Activated CD8-positive, alpha-beta memory T cell treated with anti-CD3 and anti-CD28 coated beads, Interleukin-2, amount 10 ng/mL, durations not matched to agents 7 days and 5 days (primary cell): ENCODE data around the gene HELZ. TPM values are rescaled to one million over a fixed set of nuclear protein-coding genes. Genes with fewer than 3 reads are reported as not detected.
"Not testable (repeated sequence)": the region's sequence is repeated elsewhere in the genome, so short reads cannot be mapped to it uniquely, and the experiment has no call there.

ENCODE experiments used
- ATAC-seq: fragments of 150-1000 bp; cut with Tn5 transposase; one replicate; pipeline ENCODE4 v1.10.0; 2021; ENCODE audit warnings: moderate library complexity
- CTCF ChIA-PET: fragments of 350-600 bp; sonication (Branson Sonifier 250); formaldehyde crosslinking; loops from one replicate; lab custom pipeline; 2021; ENCODE audit warnings: antibody characterized with exemption; lab: Charles Lee
- DNase-seq: peaks from one replicate; pipeline ENCODE4 v3.0.0-alpha.2; 2020
- H3K27ac Mint-ChIP-seq: one replicate; pipeline ENCODE4 v1.8.0; 2021; ENCODE audit warnings: mild to moderate bottlenecking, mixed read lengths
- H3K27me3 Mint-ChIP-seq: one replicate; pipeline ENCODE4 v1.8.0; 2021; ENCODE audit warnings: mixed read lengths
- H3K36me3 Mint-ChIP-seq: one replicate; pipeline ENCODE4 v1.8.0; 2021; ENCODE audit warnings: mild to moderate bottlenecking, mixed read lengths
- H3K4me1 Mint-ChIP-seq: one replicate; pipeline ENCODE4 v1.8.0; 2021; ENCODE audit warnings: mixed read lengths
- H3K4me3 Mint-ChIP-seq: one replicate; pipeline ENCODE4 v1.8.0; 2021; ENCODE audit warnings: mild to moderate bottlenecking, moderate library complexity, mixed read lengths
- H3K9me3 Mint-ChIP-seq: one replicate; pipeline ENCODE4 v1.8.0; 2022; ENCODE audit warnings: low read depth, mixed read lengths
- total RNA-seq, 2 experiments: library from RNA; stranded (reverse); gene quantifications; one replicate each; pipeline ENCODE4 v1.2.3, GENCODE V29; 2021

HELZ gene
- total RNA-seq, 2 experiments from 2014 or later = 77.5 to 102 TPM

GRCh38 chr17:67217446-67217845, 27.6 kb downstream of the HELZ start:
- CTCF ChIA-PET = interaction anchor here (1.4 kb wide), 1 partner anchor 73 kb away, joined by 3 read pairs; no protein-coding TSS in a partner anchor
- Mint-ChIP-seq H3K4me3 (no peak overlapping the region), H3K27ac (no peak overlapping the region), H3K4me1 (peaks cover 13% of the 10 kb centered on the region), H3K36me3 (peaks cover 19% of the 10 kb centered on the region), H3K27me3 (no peaks in the 10 kb centered on the region), H3K9me3 (no peaks in the 10 kb centered on the region)
- DNase-seq = no peak
- ATAC-seq = no peak

- ATAC-seq = no peak
- Mint-ChIP-seq H3K36me3 (peaks cover 21% of the 10 kb centered on the region), H3K4me3 (no peak overlapping the region), H3K27me3 (no peaks in the 10 kb centered on the region), H3K9me3 (no peaks in the 10 kb centered on the region), H3K27ac (no peak overlapping the region), H3K4me1 (peaks cover 12% of the 10 kb centered on the region)
- CTCF ChIA-PET = no interaction called here
- DNase-seq = no peak
These were observed 28.2 kb downstream of the HELZ start for GRCh38 chr17:67216578-67217320.

- Mint-ChIP-seq H3K27me3 (no peaks in the 10 kb centered on the region), H3K36me3 (peaks cover 19% of the 10 kb centered on the region), H3K4me3 (no peak overlapping the region), H3K9me3 (no peaks in the 10 kb centered on the region), H3K4me1 (peaks cover 9% of the 10 kb centered on the region), H3K27ac (no peak overlapping the region)
- CTCF ChIA-PET = interaction anchor here (2.3 to 2.4 kb wide), 2 partner anchors 15 to 78 kb away, joined by 6 to 9 read pairs; no protein-coding TSS in a partner anchor
- no peak for DNase-seq
- ATAC-seq = no peak
These were observed 29.0 kb downstream of the HELZ start for GRCh38 chr17:67215991-67216421.

- H3K4me1 Mint-ChIP-seq = peaks cover 11% of the 10 kb centered on the region
- H3K36me3 Mint-ChIP-seq = peaks cover 22% of the 10 kb centered on the region
- ATAC-seq = no peak
- DNase-seq = no peak
- H3K4me3 Mint-ChIP-seq = no peak overlapping the region
- H3K9me3 Mint-ChIP-seq = no peaks in the 10 kb centered on the region
- CTCF ChIA-PET = no interaction called here
- H3K27me3 Mint-ChIP-seq = no peaks in the 10 kb centered on the region
- H3K27ac Mint-ChIP-seq = no peak overlapping the region
These were observed 32.1 kb downstream of the HELZ start for GRCh38 chr17:67212714-67213417.

GRCh38 chr17:67212231-67212630, 32.8 kb downstream of the HELZ start:
- DNase-seq = no peak
- H3K27ac Mint-ChIP-seq = no peak overlapping the region
- H3K9me3 Mint-ChIP-seq = no peaks in the 10 kb centered on the region
- H3K27me3 Mint-ChIP-seq = no peaks in the 10 kb centered on the region
- ATAC-seq = no peak
- H3K4me3 Mint-ChIP-seq = no peak overlapping the region
- H3K4me1 Mint-ChIP-seq = peaks cover 11% of the 10 kb centered on the region
- H3K36me3 Mint-ChIP-seq = peaks cover 23% of the 10 kb centered on the region
- CTCF ChIA-PET = no interaction called here

- CTCF ChIA-PET = no interaction called here
- Mint-ChIP-seq H3K27ac (no peak overlapping the region), H3K4me1 (peaks cover 11% of the 10 kb centered on the region), H3K36me3 (peaks cover 23% of the 10 kb centered on the region), H3K4me3 (no peak overlapping the region), H3K27me3 (no peaks in the 10 kb centered on the region), H3K9me3 (no peaks in the 10 kb centered on the region)
- ATAC-seq (no peak), DNase-seq (no peak)
These were observed 33.3 kb downstream of the HELZ start for GRCh38 chr17:67211742-67212141.

- CTCF ChIA-PET = interaction anchor here (1.7 kb wide), 1 partner anchor 9 kb away, joined by 5 read pairs; no protein-coding TSS in a partner anchor
- Mint-ChIP-seq H3K4me3 (no peak overlapping the region), H3K9me3 (no peaks in the 10 kb centered on the region), H3K36me3 (peaks cover 26% of the 10 kb centered on the region), H3K4me1 (peaks cover 13% of the 10 kb centered on the region), H3K27ac (no peak overlapping the region), H3K27me3 (no peaks in the 10 kb centered on the region)
- ATAC-seq (no peak), DNase-seq (no peak)
These were observed 34.1 kb downstream of the HELZ start for GRCh38 chr17:67210915-67211314.

GRCh38 chr17:67208232-67208631, 36.8 kb downstream of the HELZ start:
- no peak overlapping the region for H3K27ac Mint-ChIP-seq
- H3K4me3 Mint-ChIP-seq = no peak overlapping the region
- CTCF ChIA-PET = no interaction called here
- no peaks in the 10 kb centered on the region for H3K27me3 Mint-ChIP-seq
- H3K4me1 Mint-ChIP-seq = peaks cover 11% of the 10 kb centered on the region
- H3K36me3 Mint-ChIP-seq = peaks cover 29% of the 10 kb centered on the region
- DNase-seq (no peak), ATAC-seq (no peak)
- no peaks in the 10 kb centered on the region for H3K9me3 Mint-ChIP-seq

- Mint-ChIP-seq H3K27me3 (no peaks in the 10 kb centered on the region), H3K9me3 (no peaks in the 10 kb centered on the region), H3K4me3 (no peak overlapping the region), H3K4me1 (peaks cover 2% of the 10 kb centered on the region), H3K36me3 (peaks cover 48% of the 10 kb centered on the region), H3K27ac (no peak overlapping the region)
- CTCF ChIA-PET = interaction anchor here (1.2 to 1.5 kb wide), 3 partner anchors 18 to 90 kb away, joined by 3 to 4 read pairs (median 3); no protein-coding TSS in a partner anchor
- DNase-seq (no peak), ATAC-seq (no peak)
These were observed 41.2 kb downstream of the HELZ start for GRCh38 chr17:67203818-67204217.

- Mint-ChIP-seq H3K4me1 (peaks cover 2% of the 10 kb centered on the region), H3K36me3 (peaks cover 46% of the 10 kb centered on the region), H3K4me3 (no peak overlapping the region), H3K9me3 (peaks cover under 1% of the 10 kb centered on the region), H3K27ac (no peak overlapping the region), H3K27me3 (no peaks in the 10 kb centered on the region)
- DNase-seq (no peak), ATAC-seq (no peak)
- CTCF ChIA-PET = interaction anchor here (0.8 kb wide), 1 partner anchor 8 kb away, joined by 3 read pairs; no protein-coding TSS in a partner anchor
These were observed 42.5 kb downstream of the HELZ start for GRCh38 chr17:67202503-67202902.

GRCh38 chr17:67200727-67201301, 44.2 kb downstream of the HELZ start:
- Mint-ChIP-seq H3K27ac (no peak overlapping the region), H3K9me3 (peaks cover 4% of the 10 kb centered on the region), H3K4me1 (peaks cover 5% of the 10 kb centered on the region), H3K36me3 (peaks cover 57% of the 10 kb centered on the region), H3K4me3 (no peak overlapping the region), H3K27me3 (no peaks in the 10 kb centered on the region)
- CTCF ChIA-PET = interaction anchor here (1.6 to 2.1 kb wide), 2 partner anchors 14 to 92 kb away, joined by 3 to 9 read pairs; no protein-coding TSS in a partner anchor
- DNase-seq (no peak), ATAC-seq (no peak)

- H3K4me3 Mint-ChIP-seq = no peak overlapping the region
These were observed 46.9 kb downstream of the HELZ start for GRCh38 chr17:67198131-67198530.

GRCh38 chr17:67197023-67197422, 48.0 kb downstream of the HELZ start:
- peaks cover 57% of the 10 kb centered on the region for H3K36me3 Mint-ChIP-seq
- CTCF ChIA-PET = interaction anchor here (0.6 kb wide), 1 partner anchor 9 kb away, joined by 3 read pairs; no protein-coding TSS in a partner anchor
- DNase-seq, H3K4me1 Mint-ChIP-seq, H3K9me3 Mint-ChIP-seq, H3K4me3 Mint-ChIP-seq, H3K27me3 Mint-ChIP-seq, H3K27ac Mint-ChIP-seq, ATAC-seq: not testable (repeated sequence)

More at GRCh38 chr17:67198131-67198530, 46.9 kb downstream of the HELZ start:
- H3K36me3 Mint-ChIP-seq = peaks cover 58% of the 10 kb centered on the region
- no peak for ATAC-seq
- no peak overlapping the region for H3K27ac Mint-ChIP-seq
- CTCF ChIA-PET = no interaction called here
- H3K4me1 Mint-ChIP-seq = peaks cover 5% of the 10 kb centered on the region
- H3K27me3 Mint-ChIP-seq = no peaks in the 10 kb centered on the region
- peaks cover 4% of the 10 kb centered on the region for H3K9me3 Mint-ChIP-seq
- DNase-seq = no peak
